Right cardiac atrium (tissue), 5 donors: ENCODE measurements around the gene BZW1. TPM values are rescaled to one million over a fixed set of nuclear protein-coding genes. Genes with fewer than 3 reads are reported as not detected.

ENCODE experiments used
- polyA plus RNA-seq: library from polyadenylated mRNA; stranded (reverse); fragments of 200-250 nt; gene quantifications from one replicate; pipeline ENCODE4 v1.2.3, GENCODE V29; 2013
- total RNA-seq, 4 donors: library from RNA; stranded (reverse); fragmentation: NEBNext Ultra II Directional; extraction: Animal tissue kit (Norgen Biotek cat#: 25700); gene quantifications; one replicate each; pipeline ENCODE4 v1.2.1, GENCODE V29; 2021
- donor health status: healthy with polysubstance abuse.
- donor health status: DM: no; HTN: yes; CAD: no.
- donor health status: DM: no; HTN: no; CAD: no.
- donor health status: DM: no; HTN: yes; CAD: no; lungs with severe emphysema.
- donor health status: DM: yes; HTN: yes; CAD: no.

BZW1 gene
- total and polyA plus RNA-seq, 5 donors = 32.2 to 173 (median 86.7) TPM

Other genes starting within 250 kb of the BZW1 start
- 10 to 100 TPM in 3 of 4 donors, 1 to 10 TPM in 1; 8.5 to 36.0 (median 18.6) TPM for gene AOX1, start 225.9 kb upstream of the BZW1 start, total RNA-seq
- gene AOX1, start 225.9 kb upstream of the BZW1 start, polyA plus RNA-seq = 7.2 TPM
- gene CLK1, start 52.7 kb downstream of the BZW1 start, total RNA-seq = 10 to 100 TPM; 48.0 to 70.1 (median 64.1) TPM
- 122 TPM for gene CLK1, start 52.7 kb downstream of the BZW1 start, polyA plus RNA-seq
- 10 to 100 TPM; 23.4 to 31.5 (median 26.2) TPM for gene PPIL3, start 77.2 kb downstream of the BZW1 start, total RNA-seq
- 19.6 TPM for gene PPIL3, start 77.2 kb downstream of the BZW1 start, polyA plus RNA-seq
- gene NIF3L1, start 77.5 kb downstream of the BZW1 start, total RNA-seq = 10 to 100 TPM; 16.6 to 23.1 (median 19.8) TPM
- gene NIF3L1, start 77.5 kb downstream of the BZW1 start, polyA plus RNA-seq = 22.5 TPM
- gene ORC2, start 151.8 kb downstream of the BZW1 start, total RNA-seq = 10 to 100 TPM; 23.0 to 25.8 (median 23.7) TPM
- 9.4 TPM for gene ORC2, start 151.8 kb downstream of the BZW1 start, polyA plus RNA-seq